BJ (cell line): ENCODE measurements around the gene STAU1. TPM values are rescaled to one million over a fixed set of nuclear protein-coding genes. Genes with fewer than 3 reads are reported as not detected.
"Not testable (repeated sequence)": the region's sequence is repeated elsewhere in the genome, so short reads cannot be mapped to it uniquely, and the experiment has no call there.

ENCODE experiments used
- CTCF ChIA-PET: fragments of 350-600 bp; formaldehyde crosslinking; extraction: SDS; loops from one replicate; lab custom pipeline; 2021; ENCODE audit warnings: antibody characterized with exemption, inconsistent platforms; lab: Yijun Ruan, JAX
- POLR2A ChIA-PET: fragments of 300-600 bp; sonication (Branson Sonifier 250); formaldehyde crosslinking; extraction: SDS; loops from one replicate; lab custom pipeline; 2021; ENCODE audit warnings: antibody characterized with exemption; lab: Charles Lee
- DNase-seq: peaks from one replicate; pipeline ENCODE4 v3.0.0-alpha.2; 2011; ENCODE audit warnings: low read depth
- H3K27me3 ChIP-seq: 2 replicates; pipeline ENCODE4 v1.6.0; 2011; ENCODE audit warnings: low read length; ENCODE audit not compliant: control insufficient read depth, insufficient read depth
- H3K36me3 ChIP-seq: 2 replicates; pipeline ENCODE4 v1.5.1; 2011; ENCODE audit warnings: low read length; ENCODE audit not compliant: control insufficient read depth, insufficient read depth
- H3K4me3 ChIP-seq: 2 replicates; pipeline ENCODE4 v1.5.1; 2011; ENCODE audit warnings: low read depth, mild to moderate bottlenecking, control low read depth, low read length
- CTCF ChIP-seq: IDR thresholded peaks from 2 replicates; pipeline ENCODE4 v1.5.1; 2011; ENCODE audit warnings: low read depth, mild to moderate bottlenecking, control low read depth, inconsistent platforms, low read length, moderate library complexity; ENCODE audit not compliant: insufficient read depth
- polyA plus RNA-seq: library from polyadenylated mRNA; depleted of rRNA; stranded (reverse); fragments of >200 nt; gene quantifications from 2 replicates; pipeline ENCODE4 v1.2.3, GENCODE V29; 2011

Gene STAU1
- polyA plus RNA-seq, 1 experiment: 49.3 TPM

- no peak for TF ChIP-seq CTCF
- H3K36me3 ChIP-seq: peaks cover 3% of the 10 kb centered on the region
- ChIA-PET POLR2A (no interaction called here), CTCF (interaction anchor here (0.6 to 0.7 kb wide), 2 partner anchors 19 to 36 kb away, joined by 3 to 4 read pairs; no protein-coding TSS in a partner anchor)
- no peak overlapping the region for H3K4me3 ChIP-seq
- no peaks in the 10 kb centered on the region for H3K27me3 ChIP-seq
- no peak for DNase-seq
These were observed 47.7 kb downstream of the STAU1 start for GRCh38 chr20:49140411-49140810.

GRCh38 chr20:49138431-49138830, 49.7 kb downstream of the STAU1 start:
- TF ChIP-seq CTCF: no peak
- POLR2A ChIA-PET: no interaction called here
- CTCF ChIA-PET: interaction anchor here (8.0 kb wide), 1 partner anchor 75 kb away, joined by 137 read pairs; no protein-coding TSS in a partner anchor
- peaks cover 5% of the 10 kb centered on the region for H3K36me3 ChIP-seq
- H3K4me3 ChIP-seq: no peak overlapping the region
- no peaks in the 10 kb centered on the region for H3K27me3 ChIP-seq
- DNase-seq: no peak

GRCh38 chr20:49136817-49137571, 51.1 kb downstream of the STAU1 start:
- ChIA-PET POLR2A (no interaction called here), CTCF (interaction anchor here (1.0 to 8.0 kb wide), 2 partner anchors 9 to 77 kb away, joined by 4 to 137 read pairs; no protein-coding TSS in a partner anchor)
- no peak for TF ChIP-seq CTCF
- DNase-seq: no peak
- Histone ChIP-seq H3K4me3 (no peak overlapping the region), H3K27me3 (no peaks in the 10 kb centered on the region), H3K36me3 (peaks cover 8% of the 10 kb centered on the region)

- CTCF ChIA-PET: interaction anchor here (8.0 kb wide), 1 partner anchor 79 kb away, joined by 137 read pairs; no protein-coding TSS in a partner anchor
- DNase-seq, H3K36me3 ChIP-seq, H3K4me3 ChIP-seq, H3K27me3 ChIP-seq, POLR2A ChIA-PET: not testable (repeated sequence)
These were observed 53.3 kb downstream of the STAU1 start for GRCh38 chr20:49134797-49135196.

- Histone ChIP-seq H3K4me3 (no peak overlapping the region), H3K27me3 (no peaks in the 10 kb centered on the region), H3K36me3 (peaks cover 9% of the 10 kb centered on the region)
- no peak for TF ChIP-seq CTCF
- ChIA-PET CTCF (interaction anchor here (0.8 to 8.0 kb wide), 9 partner anchors 9 to 192 kb away, joined by 3 to 137 read pairs (median 4); no protein-coding TSS in a partner anchor), POLR2A (no interaction called here)
- no peak for DNase-seq
These were observed 54.6 kb downstream of the STAU1 start for GRCh38 chr20:49133571-49133970.
